Left ventricle myocardium superior (tissue), 1 donor: ENCODE measurements around the gene MC1R. TPM values are rescaled to one million over a fixed set of nuclear protein-coding genes. Genes with fewer than 3 reads are reported as not detected.
"Not testable (repeated sequence)": the region's sequence is repeated elsewhere in the genome, so short reads cannot be mapped to it uniquely, and the experiment has no call there.

ENCODE experiments used
- ATAC-seq: fragments of 200-7000 bp; cut with Tn5 transposase; one replicate; pipeline ENCODE4 v1.9.1; 2020; ENCODE audit warnings: mild to moderate bottlenecking, moderate library complexity
- DNase-seq: peaks from one replicate; pipeline ENCODE4 v3.0.0-alpha.2; 2020
- intact Hi-C: fragments of 100-400 bp; cut with micrococcal nuclease; formaldehyde crosslinking; loops from one replicate; pipeline ENCODE4 v1.11.0; 2022
- total RNA-seq: library from RNA; stranded (reverse); fragmentation: NEBNext Ultra II Directional; extraction: Animal tissue kit (Norgen Biotek cat#: 25700); gene quantifications from one replicate; pipeline ENCODE4 v1.2.1, GENCODE V29; 2021
- donor health status: DM: no; HTN: yes; CAD: no; lungs with severe emphysema.

Gene MC1R
- total RNA-seq, 1 donor from 2014 or later = 1.1 TPM

DNA sequence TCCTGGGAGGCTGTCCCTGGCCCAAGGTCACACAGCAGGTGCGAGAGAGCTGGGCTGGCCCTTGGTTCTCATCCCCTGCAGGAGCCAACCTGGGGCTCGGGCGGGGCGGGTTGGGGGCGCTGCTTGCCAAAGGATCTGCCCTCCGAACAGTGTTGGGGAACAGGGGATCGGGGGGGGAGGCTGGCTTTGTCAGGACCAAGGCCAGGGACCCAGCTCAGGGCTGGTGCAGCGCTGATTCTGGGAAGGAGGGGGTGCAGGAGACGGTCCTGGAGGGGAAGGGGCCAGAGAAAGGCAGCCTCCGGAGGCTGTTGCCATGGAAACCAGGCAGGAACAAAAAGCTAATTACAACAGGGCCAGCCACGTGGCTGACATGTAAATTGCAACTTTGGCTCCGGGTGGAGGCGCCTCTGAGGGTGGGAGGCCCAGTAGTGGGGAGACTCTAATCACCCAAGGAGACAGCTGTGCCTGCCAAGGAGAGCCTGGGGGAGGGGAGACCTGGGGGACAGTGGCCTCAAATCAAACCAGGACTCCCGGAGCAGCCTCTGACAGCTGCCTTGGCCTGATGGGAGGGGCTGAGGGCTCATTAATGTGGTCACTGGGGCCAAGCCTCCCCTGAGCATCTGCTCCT is 5.7 kb downstream of the MC1R start:
- intact Hi-C loops = no loop called here
- DNase-seq = peak; percentile 27
- no peak for ATAC-seq

GRCh38 chr16:89924925-89925307 is 6.3 kb downstream of the MC1R start:
- ATAC-seq = no peak
- no peak for DNase-seq
- intact Hi-C loops = no loop called here

DNA sequence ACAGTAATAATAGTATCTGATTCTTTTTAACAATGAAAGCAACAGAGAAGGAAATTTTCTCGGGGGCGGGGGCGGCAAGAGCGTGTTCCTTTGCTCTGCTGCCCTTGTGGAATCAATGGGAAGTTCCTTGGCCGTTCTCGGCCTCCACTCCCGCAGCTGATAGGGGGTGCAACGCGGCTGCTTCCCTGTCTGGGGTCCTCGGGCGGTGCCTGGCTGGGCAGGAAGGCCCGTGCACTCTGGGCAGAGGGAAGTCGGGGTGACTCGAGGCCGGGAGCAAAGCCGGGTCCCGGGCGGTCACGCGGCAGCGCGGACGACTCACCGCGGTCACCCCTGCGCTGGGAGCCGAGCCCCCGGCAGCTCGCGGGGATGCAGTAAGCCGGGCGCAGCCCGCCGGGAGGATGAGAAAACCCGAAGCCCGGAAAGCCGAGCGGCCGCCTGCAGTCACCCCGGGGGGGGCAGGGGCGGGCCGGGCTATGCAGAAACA is 7.0 kb downstream of the MC1R start:
- intact Hi-C loops = no loop called here
- ATAC-seq (no peak), DNase-seq (no peak)

DNA sequence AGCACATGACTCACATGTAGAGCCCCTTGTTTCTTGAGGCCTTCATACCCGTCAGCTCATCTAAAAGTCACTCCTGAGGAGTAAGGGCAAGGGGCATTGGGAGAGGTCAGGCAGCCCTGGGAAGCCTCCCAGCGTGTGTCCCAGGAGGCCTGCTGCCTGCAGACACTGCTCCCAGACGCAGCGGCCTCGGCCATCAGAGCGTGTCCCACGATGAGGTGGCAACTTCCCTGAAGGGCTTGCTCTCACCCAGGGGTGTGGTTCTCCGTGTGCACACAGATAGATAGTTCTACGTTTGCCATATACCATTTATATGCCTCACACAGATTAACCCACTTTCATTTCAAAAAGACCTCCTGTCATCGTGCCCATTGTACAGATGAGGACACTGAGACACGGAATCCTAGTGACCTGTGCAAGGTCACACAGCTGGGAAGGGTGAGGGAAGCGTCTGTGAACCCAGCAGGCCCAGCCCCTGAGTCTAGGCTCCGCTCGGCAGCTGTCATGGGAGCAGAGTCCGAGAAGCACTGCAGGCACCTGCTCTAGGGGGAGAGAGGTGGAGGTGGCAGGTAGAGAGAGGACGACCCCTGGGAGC is 12.7 kb downstream of the MC1R start:
- intact Hi-C loops = no loop called here
- ATAC-seq (no peak), DNase-seq (no peak)

DNA sequence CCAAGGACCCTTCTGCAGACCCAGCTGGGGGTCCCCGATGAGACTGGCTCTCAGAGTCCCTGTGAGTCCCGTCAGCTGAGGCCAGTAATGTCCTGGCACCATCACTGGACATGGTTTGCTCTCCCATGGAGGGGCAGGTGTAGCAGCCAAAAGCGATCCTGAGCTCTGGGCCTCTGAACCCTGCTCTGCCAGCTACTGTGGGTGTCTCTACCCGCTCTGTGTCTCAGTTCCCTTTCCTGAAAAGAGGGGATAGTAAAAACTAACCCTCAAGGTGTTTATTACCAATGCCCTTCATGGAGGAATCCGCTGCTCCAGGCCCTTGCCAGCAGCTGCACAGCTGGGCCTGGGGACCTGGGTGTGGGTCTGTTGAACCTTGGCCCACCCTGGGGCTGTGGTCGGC is 13.3 kb downstream of the MC1R start:
- ATAC-seq (no peak), DNase-seq (no peak)
- intact Hi-C loops = no loop called here

GRCh38 chr16:89934019-89934418 is 15.4 kb downstream of the MC1R start:
- DNase-seq, ATAC-seq, intact Hi-C loops: not testable (repeated sequence)

- intact Hi-C loops = no loop called here
- ATAC-seq = no peak
- no peak for DNase-seq
These were observed 16.2 kb downstream of the MC1R start for GRCh38 chr16:89934611-89935553.

DNA sequence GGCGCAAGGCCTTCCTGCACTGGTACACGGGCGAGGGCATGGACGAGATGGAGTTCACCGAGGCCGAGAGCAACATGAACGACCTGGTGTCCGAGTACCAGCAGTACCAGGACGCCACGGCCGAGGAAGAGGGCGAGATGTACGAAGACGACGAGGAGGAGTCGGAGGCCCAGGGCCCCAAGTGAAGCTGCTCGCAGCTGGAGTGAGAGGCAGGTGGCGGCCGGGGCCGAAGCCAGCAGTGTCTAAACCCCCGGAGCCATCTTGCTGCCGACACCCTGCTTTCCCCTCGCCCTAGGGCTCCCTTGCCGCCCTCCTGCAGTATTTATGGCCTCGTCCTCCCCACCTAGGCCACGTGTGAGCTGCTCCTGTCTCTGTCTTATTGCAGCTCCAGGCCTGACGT is 17.0 kb downstream of the MC1R start:
- DNase-seq, intact Hi-C loops, ATAC-seq: not testable (repeated sequence)

GRCh38 chr16:89936034-89936433 is 17.4 kb downstream of the MC1R start:
- ATAC-seq (no peak), DNase-seq (no peak)
- intact Hi-C loops = no loop called here

DNA sequence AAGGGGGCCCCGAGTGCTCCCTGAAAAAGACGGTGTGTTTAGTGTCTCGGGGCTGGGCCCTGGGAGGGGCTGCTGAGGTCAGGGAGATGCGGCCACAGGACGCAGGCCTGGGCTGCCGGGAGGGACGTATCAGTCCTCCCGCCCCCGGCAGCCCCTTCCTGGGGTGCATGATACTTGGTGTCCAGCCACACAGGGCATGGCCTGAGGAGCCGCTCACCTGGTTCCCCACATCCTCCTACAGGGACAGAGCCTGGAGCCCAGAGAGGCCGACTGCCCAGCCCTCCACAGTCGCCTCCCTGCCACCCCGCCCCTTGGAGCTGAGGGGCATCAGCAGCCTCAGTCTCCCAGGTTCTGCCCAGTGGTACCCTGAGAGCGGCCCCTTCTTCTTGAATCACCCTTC is 17.8 kb downstream of the MC1R start:
- no peak for ATAC-seq
- intact Hi-C loops = no loop called here

DNA sequence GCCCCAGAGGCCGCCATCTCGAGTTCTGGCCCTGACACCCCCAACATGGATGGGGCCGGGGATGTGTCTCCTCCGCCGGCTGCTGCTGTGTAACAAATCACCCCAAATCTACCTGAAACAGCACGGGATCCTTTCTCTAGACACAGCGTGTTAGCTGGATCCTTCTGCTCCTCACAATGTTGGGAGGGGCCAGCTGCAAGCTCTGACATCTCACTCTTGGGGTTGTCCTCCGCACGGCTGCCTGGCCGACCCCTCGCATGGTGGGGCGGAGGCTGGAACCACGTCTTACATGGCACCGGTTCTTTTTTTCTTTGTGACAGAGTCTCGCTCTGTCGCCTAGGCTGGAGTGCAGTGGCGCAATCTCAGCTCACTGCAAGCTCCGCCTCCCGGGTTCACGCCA is 18.3 kb downstream of the MC1R start:
- intact Hi-C loops = no loop called here
- DNase-seq (no peak), ATAC-seq (no peak)

More for the DNA sequence above, 17.8 kb downstream of the MC1R start:
- no peak for DNase-seq

GRCh38 chr16:89938175-89938885 is 19.7 kb downstream of the MC1R start:
- intact Hi-C loops = no loop called here
- DNase-seq (no peak), ATAC-seq (no peak)

- intact Hi-C loops = no loop called here
- DNase-seq (no peak), ATAC-seq (no peak)
These were observed 26.1 kb downstream of the MC1R start for GRCh38 chr16:89944773-89945172.

GRCh38 chr16:89945654-89946053 is 27.0 kb downstream of the MC1R start:
- ATAC-seq (no peak), DNase-seq (no peak)
- intact Hi-C loops = no loop called here

DNA sequence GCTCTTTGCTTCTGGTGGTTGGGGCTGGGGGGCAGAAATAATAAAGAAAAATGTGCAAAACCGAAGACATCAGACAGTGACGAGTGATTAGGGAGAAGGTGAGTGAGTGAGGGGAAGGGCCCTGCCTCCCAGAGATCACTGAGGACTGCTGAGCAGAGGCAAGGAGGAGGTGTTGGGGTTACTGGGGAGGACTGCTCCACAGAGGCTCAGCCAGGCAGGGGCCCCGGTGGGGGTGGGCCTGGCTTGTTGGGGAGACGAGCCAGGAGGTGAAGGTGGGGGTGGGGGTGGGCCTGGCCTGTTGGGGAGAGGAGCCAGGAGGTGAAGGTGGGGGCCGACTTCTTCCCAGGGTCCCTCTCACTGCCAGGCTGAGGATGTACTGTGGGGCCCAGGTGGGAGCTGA is 27.9 kb downstream of the MC1R start:
- ATAC-seq = no peak

GRCh38 chr16:89949121-89949742 is 30.6 kb downstream of the MC1R start:
- intact Hi-C loops = no loop called here
- ATAC-seq = no peak
- DNase-seq = no peak

More for the DNA sequence above, 27.9 kb downstream of the MC1R start:
- DNase-seq = no peak
- intact Hi-C loops = no loop called here

DNA sequence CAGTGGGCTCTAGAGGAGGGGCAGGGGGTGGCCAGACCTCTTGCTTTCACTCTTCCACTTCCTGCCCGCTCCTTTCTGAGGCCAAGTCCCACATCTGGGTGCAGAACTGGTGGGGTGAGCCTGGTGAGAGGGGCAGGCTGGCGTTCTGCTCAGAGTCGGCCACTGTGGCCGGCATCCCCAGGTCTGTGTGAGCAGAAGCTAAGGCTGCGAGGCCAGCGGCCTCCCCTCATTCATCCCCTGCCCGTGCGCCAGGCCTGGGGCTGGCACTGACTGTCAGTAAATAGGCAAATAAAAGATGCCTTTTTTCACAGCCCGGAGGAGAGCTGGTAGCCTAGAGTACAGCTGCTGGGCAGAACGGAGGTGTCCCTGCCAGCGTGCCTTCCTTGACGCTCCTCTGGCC is 31.1 kb downstream of the MC1R start:
- ATAC-seq = no peak
- intact Hi-C loops = no loop called here

GRCh38 chr16:89951509-89951908 is 32.8 kb downstream of the MC1R start:
- intact Hi-C loops = no loop called here
- no peak for DNase-seq
- ATAC-seq = no peak

More for the DNA sequence above, 31.1 kb downstream of the MC1R start:
- no peak for DNase-seq

- ATAC-seq (no peak), DNase-seq (no peak)
- intact Hi-C loops = no loop called here
These were observed 33.4 kb downstream of the MC1R start for GRCh38 chr16:89952049-89952448.
